ENCODE results near the gene MON2.

MON2 gene

GRCh38 chr12:62517887-62518286, 51.3 kb downstream of the MON2 start:
- H3K27ac ChIP-seq = no peak overlapping the region
- no peaks in the 10 kb centered on the region for H3K4me1 ChIP-seq
- no peaks in the 10 kb centered on the region for H3K27me3 ChIP-seq
- no peak overlapping the region for H3K4me2 ChIP-seq
- peaks cover 54% of the 10 kb centered on the region for H3K36me3 ChIP-seq
- H3K4me3 ChIP-seq = no peak overlapping the region
- TF ChIP-seq Cebpa-rat (IDR thresholded peaks at IDR 0.05) = no peak
- H4K20me1 ChIP-seq = no peaks in the 10 kb centered on the region
- H3K9me3 ChIP-seq = peaks cover 16% of the 10 kb centered on the region
- H3K9ac ChIP-seq = no peak overlapping the region

- Histone ChIP-seq H4K20me1 (no peaks in the 10 kb centered on the region), H3K4me3 (no peak overlapping the region), H3K9ac (no peak overlapping the region), H3K27me3 (no peaks in the 10 kb centered on the region), H3K27ac (no peak overlapping the region), H3K9me3 (peaks cover 4% of the 10 kb centered on the region), H3K4me1 (no peaks in the 10 kb centered on the region), H3K4me2 (no peak overlapping the region), H3K36me3 (peaks cover 43% of the 10 kb centered on the region)
- TF ChIP-seq Cebpa-rat (IDR thresholded peaks at IDR 0.05) = no peak
Measured at GRCh38 chr12:62519043-62519442, 52.4 kb downstream of the MON2 start.

DNA sequence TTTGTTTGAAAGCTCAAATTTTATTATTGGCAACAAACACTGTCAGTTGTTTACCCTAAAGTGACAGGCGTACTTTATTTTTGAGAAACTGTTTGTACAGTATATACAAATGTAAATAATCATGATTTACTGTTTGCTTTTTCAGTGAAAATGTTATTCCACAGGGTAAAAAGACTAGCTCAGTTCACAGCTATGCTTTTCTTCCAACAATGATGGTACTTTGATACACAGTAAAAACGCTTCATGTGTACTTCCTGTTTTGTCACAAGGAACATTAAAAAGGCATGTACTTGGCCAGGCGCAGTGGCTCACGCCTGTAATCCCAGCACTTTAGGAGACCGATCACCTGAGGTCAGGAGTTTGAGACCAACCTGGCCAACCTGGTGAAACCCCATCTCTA, 53.7 kb downstream of the MON2 start:
- H3K27ac ChIP-seq = no peak overlapping the region
- H3K36me3 ChIP-seq = peaks cover 33% of the 10 kb centered on the region
- no peak overlapping the region for H3K4me2 ChIP-seq
- H3K4me1 ChIP-seq = no peaks in the 10 kb centered on the region
- H3K4me3 ChIP-seq = no peak overlapping the region
- no peak overlapping the region for H3K9ac ChIP-seq
- H3K9me3 ChIP-seq = no peaks in the 10 kb centered on the region; the same call in 1 of the 2 replicates
- no peaks in the 10 kb centered on the region for H4K20me1 ChIP-seq
- TF ChIP-seq Cebpa-rat (IDR thresholded peaks at IDR 0.05) = no peak
- H3K27me3 ChIP-seq = no peaks in the 10 kb centered on the region

DNA sequence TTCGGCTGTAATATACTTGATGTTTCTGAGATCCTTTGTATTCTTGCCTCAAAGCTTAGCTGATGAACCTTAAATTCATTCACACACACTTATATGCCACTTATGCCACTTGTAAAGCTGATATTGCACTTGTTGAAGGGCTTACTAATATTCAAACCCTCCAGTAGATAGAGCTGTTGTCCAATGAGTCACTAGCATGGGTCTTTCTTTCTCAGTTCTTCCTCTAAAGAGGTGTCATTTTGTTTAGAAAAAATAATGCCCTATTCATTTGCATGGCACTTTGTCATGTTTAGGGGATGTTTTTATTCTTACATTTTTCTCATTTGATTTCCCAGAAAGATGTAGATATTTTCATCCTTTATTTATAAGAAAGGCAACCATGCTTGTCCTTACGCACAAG, 56.4 kb downstream of the MON2 start:
- H3K4me3 ChIP-seq = no peak overlapping the region
- H3K27ac ChIP-seq = no peak overlapping the region
- no peaks in the 10 kb centered on the region for H4K20me1 ChIP-seq

DNA sequence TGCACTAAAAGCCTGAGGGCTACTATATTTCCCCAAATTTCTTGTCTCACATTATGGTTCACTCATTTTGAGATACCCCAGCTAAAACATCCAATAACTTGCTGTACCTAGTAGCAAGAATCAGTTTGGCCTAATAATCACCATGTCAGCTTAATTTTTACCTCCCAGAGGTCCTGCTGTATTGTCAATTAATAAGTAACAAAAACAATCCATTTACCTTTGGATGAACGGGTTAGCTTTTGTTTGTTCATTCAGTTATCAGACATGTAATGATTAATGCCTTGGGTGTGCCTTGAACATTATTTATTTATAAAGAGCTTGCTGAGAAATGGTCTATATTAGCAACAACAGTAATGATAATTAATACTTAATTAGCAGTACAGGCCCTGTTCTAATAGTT, 57.0 kb downstream of the MON2 start:
- H3K4me2 ChIP-seq = no peak overlapping the region
- peaks cover 32% of the 10 kb centered on the region for H3K36me3 ChIP-seq
- H3K4me1 ChIP-seq = no peaks in the 10 kb centered on the region
- no peaks in the 10 kb centered on the region for H3K9me3 ChIP-seq
- no peaks in the 10 kb centered on the region for H3K27me3 ChIP-seq
- H3K4me3 ChIP-seq = no peak overlapping the region
- H3K27ac ChIP-seq = no peak overlapping the region
- no peaks in the 10 kb centered on the region for H4K20me1 ChIP-seq
- no peak overlapping the region for H3K9ac ChIP-seq
- TF ChIP-seq Cebpa-rat (IDR thresholded peaks at IDR 0.05) = no peak

More for the DNA sequence above, 56.4 kb downstream of the MON2 start:
- no peaks in the 10 kb centered on the region for H3K27me3 ChIP-seq
- H3K36me3 ChIP-seq = peaks cover 38% of the 10 kb centered on the region
- H3K9me3 ChIP-seq = no peaks in the 10 kb centered on the region
- no peak overlapping the region for H3K4me2 ChIP-seq
- H3K4me1 ChIP-seq = no peaks in the 10 kb centered on the region
- TF ChIP-seq Cebpa-rat (IDR thresholded peaks at IDR 0.05) = no peak
- no peak overlapping the region for H3K9ac ChIP-seq

- Histone ChIP-seq H3K9me3 (no peaks in the 10 kb centered on the region), H3K27me3 (no peaks in the 10 kb centered on the region), H3K27ac (no peak overlapping the region), H4K20me1 (no peaks in the 10 kb centered on the region), H3K9ac (no peak overlapping the region), H3K36me3 (peaks cover 21% of the 10 kb centered on the region), H3K4me3 (no peak overlapping the region), H3K4me2 (no peak overlapping the region), H3K4me1 (no peaks in the 10 kb centered on the region)
- TF ChIP-seq Cebpa-rat (IDR thresholded peaks at IDR 0.05) = no peak
Measured at GRCh38 chr12:62525271-62525670, 58.6 kb downstream of the MON2 start.

- peaks cover 33% of the 10 kb centered on the region for H3K36me3 ChIP-seq
- H3K27me3 ChIP-seq = no peaks in the 10 kb centered on the region
- no peak overlapping the region for H3K4me3 ChIP-seq
- H3K4me1 ChIP-seq = 0 out of 2 replicates have a peak, but pooled peaks cover 5% of the 10 kb centered on the region
- no peaks in the 10 kb centered on the region for H3K9me3 ChIP-seq
- TF ChIP-seq Cebpa-rat (IDR thresholded peaks at IDR 0.05) = no peak
- H3K9ac ChIP-seq = no peak overlapping the region
- no peak overlapping the region for H3K4me2 ChIP-seq
- no peaks in the 10 kb centered on the region for H4K20me1 ChIP-seq
- no peak overlapping the region for H3K27ac ChIP-seq
Measured at GRCh38 chr12:62530596-62530995, 64.0 kb downstream of the MON2 start.

DNA sequence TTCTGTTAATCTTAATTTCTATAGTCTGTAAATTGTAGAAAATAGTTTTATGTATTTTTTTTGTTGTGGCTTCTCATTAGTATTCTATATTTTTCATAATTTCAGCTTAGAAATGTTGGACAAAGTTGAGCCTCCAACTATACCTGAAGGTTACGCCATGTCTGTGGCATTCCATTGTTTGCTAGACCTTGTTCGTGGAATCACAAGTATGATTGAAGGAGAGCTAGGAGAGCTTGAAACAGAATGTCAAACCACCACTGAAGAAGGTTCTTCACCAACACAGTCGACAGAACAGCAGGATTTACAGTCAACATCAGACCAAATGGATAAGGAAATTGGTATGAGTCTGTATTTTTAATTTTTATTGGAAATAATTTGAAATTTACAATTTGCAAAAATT, 65.7 kb downstream of the MON2 start:
- H3K9me3 ChIP-seq = no peaks in the 10 kb centered on the region
- no peak overlapping the region for H3K27ac ChIP-seq
- H3K4me2 ChIP-seq = no peak overlapping the region
- H3K9ac ChIP-seq = no peak overlapping the region
- no peak for TF ChIP-seq Cebpa-rat (IDR thresholded peaks at IDR 0.05)
- H3K36me3 ChIP-seq = peaks cover 34% of the 10 kb centered on the region
- H3K4me1 ChIP-seq = 0 out of 2 replicates have a peak, but pooled peaks cover 5% of the 10 kb centered on the region
- no peak overlapping the region for H3K4me3 ChIP-seq
- H4K20me1 ChIP-seq = no peaks in the 10 kb centered on the region
- H3K27me3 ChIP-seq = no peaks in the 10 kb centered on the region

DNA sequence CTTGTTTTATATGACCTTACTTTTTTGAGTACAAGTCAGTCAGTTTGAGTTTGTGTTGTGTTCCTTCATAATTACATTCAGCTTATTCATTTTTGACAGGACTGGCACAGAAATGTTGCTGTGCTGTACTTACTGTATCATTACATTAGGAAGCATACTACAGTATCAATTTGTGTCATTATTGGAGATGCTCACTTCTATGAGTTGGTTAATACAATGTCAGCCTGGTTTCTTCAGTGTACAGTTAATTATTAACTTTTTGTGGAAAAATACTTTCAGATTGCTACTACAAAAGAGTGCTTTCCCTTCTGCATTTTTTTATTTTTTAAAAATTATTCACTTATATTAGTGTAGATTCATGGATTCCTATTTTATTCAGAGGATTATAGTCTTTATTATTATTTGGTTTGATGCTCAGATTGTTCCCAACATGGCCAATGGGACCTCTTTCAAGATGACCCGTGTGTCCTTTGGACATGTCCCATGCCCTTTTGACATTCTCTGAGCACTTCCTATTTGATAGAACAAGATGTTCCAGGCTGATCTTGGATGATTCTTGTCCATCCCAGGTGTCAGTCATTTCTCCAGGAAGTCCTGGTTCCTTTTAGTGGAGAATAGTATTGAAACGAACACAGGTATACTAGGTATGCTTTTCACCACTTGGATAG, 66.6 kb downstream of the MON2 start:
- H3K27ac ChIP-seq = no peak overlapping the region
- no peaks in the 10 kb centered on the region for H3K9me3 ChIP-seq
- H3K4me2 ChIP-seq = no peak overlapping the region
- H3K9ac ChIP-seq = no peak overlapping the region
- H3K4me3 ChIP-seq = no peak overlapping the region
- no peak for TF ChIP-seq Cebpa-rat (IDR thresholded peaks at IDR 0.05)
- H4K20me1 ChIP-seq = no peaks in the 10 kb centered on the region
- peaks cover 42% of the 10 kb centered on the region for H3K36me3 ChIP-seq
- no peaks in the 10 kb centered on the region for H3K27me3 ChIP-seq
- H3K4me1 ChIP-seq = 0 out of 2 replicates have a peak, but pooled peaks cover 5% of the 10 kb centered on the region

- Histone ChIP-seq H3K4me3 (no peak overlapping the region), H3K9ac (no peak overlapping the region), H3K9me3 (no peaks in the 10 kb centered on the region), H3K4me1 (0 out of 2 replicates have a peak, but pooled peaks cover 5% of the 10 kb centered on the region), H4K20me1 (no peaks in the 10 kb centered on the region), H3K27me3 (no peaks in the 10 kb centered on the region), H3K36me3 (peaks cover 45% of the 10 kb centered on the region), H3K27ac (no peak overlapping the region), H3K4me2 (no peak overlapping the region)
- no peak for TF ChIP-seq Cebpa-rat (IDR thresholded peaks at IDR 0.05)
Measured at GRCh38 chr12:62533755-62534107, 67.1 kb downstream of the MON2 start.

- 0 out of 2 replicates have a peak, but pooled peaks cover 5% of the 10 kb centered on the region for H3K4me1 ChIP-seq
- no peak for TF ChIP-seq Cebpa-rat (IDR thresholded peaks at IDR 0.05)
- no peaks in the 10 kb centered on the region for H3K27me3 ChIP-seq
- no peak overlapping the region for H3K27ac ChIP-seq
- no peak overlapping the region for H3K9ac ChIP-seq
- no peak overlapping the region for H3K4me3 ChIP-seq
- H3K9me3 ChIP-seq = no peaks in the 10 kb centered on the region
- H4K20me1 ChIP-seq = no peaks in the 10 kb centered on the region
- peaks cover 58% of the 10 kb centered on the region for H3K36me3 ChIP-seq
- no peak overlapping the region for H3K4me2 ChIP-seq
Measured at GRCh38 chr12:62536546-62536945, 69.9 kb downstream of the MON2 start.
